HepG2 (cell line): Measurements from ENCODE around the gene NPTXR. TPM values are rescaled to one million over a fixed set of nuclear protein-coding genes. Genes with fewer than 3 reads are reported as not detected.

Source experiments
- ATAC-seq: fragments of 200-7000 bp; cut with Tn5 transposase; 3 replicates; pipeline ENCODE4 v1.9.1; 2020; ENCODE audit warnings: mild to moderate bottlenecking, moderate library complexity
- BruUV-seq: library from RNA; stranded (reverse); fragments of 400-500 nt; replicated peaks from 2 replicates; lab custom pipeline; 2021; lab: Mats Ljungman, UMichigan
- CTCF ChIA-PET: fragments of 300-600 bp; formaldehyde crosslinking; extraction: SDS; loops from one replicate; lab custom pipeline; 2021; ENCODE audit warnings: low total read pairs, inconsistent platforms, low intra/inter-chr PET ratio; lab: Yijun Ruan, JAX
- POLR2A ChIA-PET: fragments of 350-600 bp; sonication (Branson Sonifier 250); formaldehyde crosslinking; loops from one replicate; lab custom pipeline; 2020; ENCODE audit warnings: antibody characterized with exemption, inconsistent platforms; lab: Yijun Ruan, JAX
- DNase-seq: peaks from one replicate; pipeline ENCODE4 v3.0.0-alpha.2; 2015; ENCODE audit warnings: low spot score
- FAIRE-seq: peaks from 3 replicates; lab custom pipeline; 2011; peaks lifted over from hg19 to GRCh38; lab: Jason Lieb, UNC
- H2AFZ ChIP-seq: one replicate; pipeline ENCODE4 v1.6.1; 2011; ENCODE audit warnings: low read length, inconsistent platforms
- H3K27ac ChIP-seq: fragments of 300-600 bp; 3 replicates; pipeline ENCODE4 v1.8.0; 2011; ENCODE audit warnings: mixed run types, mild to moderate bottlenecking, mixed read lengths, low read length, inconsistent platforms; ENCODE audit not compliant: insufficient read depth; ENCODE audit errors: extremely low read length
- H3K27me3 ChIP-seq, 2 experiments: fragments of 200-600 bp in 1 of 2; 2 replicates in 1 of 2; 3 replicates in 1 of 2; pipeline versions ENCODE4 v1.6.0 to v1.8.0; 2011; ENCODE audit warnings: low read length in 2 of 2, mild to moderate bottlenecking in 2 of 2, moderate library complexity in 2 of 2, inconsistent platforms in 1 of 2; ENCODE audit not compliant: insufficient read depth in 2 of 2, control insufficient read depth in 1 of 2
- H3K36me3 ChIP-seq, 2 experiments: fragments of 200-600 bp in 1 of 2; replicated peaks in 1 of 2; 2 replicates in 1 of 2; 3 replicates in 1 of 2; pipeline versions ENCODE4 v1.5.1 to v1.8.0; 2011; ENCODE audit warnings: low read length in 2 of 2, inconsistent platforms in 1 of 2; ENCODE audit not compliant: insufficient read depth in 2 of 2, control insufficient read depth in 1 of 2
- H3K4me1 ChIP-seq: 2 replicates; pipeline ENCODE4 v1.5.1; 2012; ENCODE audit warnings: low read length, inconsistent platforms; ENCODE audit not compliant: insufficient read depth
- H3K4me2 ChIP-seq: 2 replicates; pipeline ENCODE4 v1.6.0; 2011; ENCODE audit warnings: low read depth, low read length, inconsistent platforms
- H3K4me3 ChIP-seq, 3 experiments: fragments of 200-600 bp in 1 of 3; sonication (generic), shearing (Covaris generic) in 1 of 3; replicated peaks in 1 of 3; 2 replicates each; pipeline ENCODE4 v1.5.1; 2011 to 2016; ENCODE audit warnings: low read length in 3 of 3, inconsistent platforms in 2 of 3, low read depth in 2 of 3, mild to moderate bottlenecking in 2 of 3, control low read depth in 1 of 3, mixed read lengths in 1 of 3; ENCODE audit not compliant: insufficient read depth in 1 of 3
- H3K79me2 ChIP-seq: one replicate; pipeline ENCODE4 v1.6.1; 2011; ENCODE audit warnings: low read length, inconsistent platforms; ENCODE audit not compliant: insufficient read depth
- H3K9ac ChIP-seq: 2 replicates; pipeline ENCODE4 v1.6.0; 2011; ENCODE audit warnings: mild to moderate bottlenecking, low read depth, low read length, inconsistent platforms; ENCODE audit not compliant: insufficient read depth
- H3K9me3 ChIP-seq: 2 replicates; pipeline ENCODE4 v1.5.1; 2012; ENCODE audit warnings: mild to moderate bottlenecking, low read length
- H4K20me1 ChIP-seq: 2 replicates; pipeline ENCODE4 v1.6.0; 2011; ENCODE audit warnings: inconsistent platforms, mild to moderate bottlenecking, low read length, moderate library complexity; ENCODE audit not compliant: insufficient read depth
- DNMT1 ChIP-seq: sonication (generic); formaldehyde crosslinking; IDR thresholded peaks from 2 replicates; pipeline ENCODE4 v1.5.1; 2020; ENCODE audit warnings: mild to moderate bottlenecking, missing genetic modification reagents
- JUN ChIP-seq: sonication (generic); formaldehyde crosslinking; IDR thresholded peaks from 2 replicates; pipeline ENCODE4 v1.4.0; 2020; ENCODE audit warnings: mild to moderate bottlenecking, missing genetic modification reagents
- MAF1 ChIP-seq: sonication (generic); formaldehyde crosslinking; IDR thresholded peaks from 2 replicates; pipeline ENCODE4 v1.5.0; 2020; ENCODE audit warnings: missing genetic modification reagents, borderline replicate concordance
- SOX6 ChIP-seq, 2 experiments: fragments of 450-650 bp in 1 of 2; sonication (generic) in 1 of 2; formaldehyde crosslinking in 1 of 2; IDR thresholded peaks; 2 replicates each; pipeline versions ENCODE4 v1.4.0 to v1.6.1; 2017 to 2020; ENCODE audit warnings: antibody characterized with exemption in 1 of 2, mild to moderate bottlenecking in 1 of 2, missing genetic modification reagents in 1 of 2
- ZBTB8A ChIP-seq: sonication (generic); formaldehyde crosslinking; IDR thresholded peaks from 2 replicates; pipeline ENCODE4 v1.4.0; 2020; ENCODE audit warnings: mild to moderate bottlenecking, low read depth, missing genetic modification reagents, borderline replicate concordance
- ZNF251 ChIP-seq: sonication (generic); formaldehyde crosslinking; IDR thresholded peaks from 2 replicates; pipeline ENCODE4 v1.9.0; 2021; ENCODE audit warnings: mild to moderate bottlenecking, missing genetic modification reagents
- ZNF274 ChIP-seq: sonication (generic); formaldehyde crosslinking; IDR thresholded peaks from 2 replicates; pipeline ENCODE4 v1.5.1; 2020; ENCODE audit warnings: mild to moderate bottlenecking, missing genetic modification reagents
- ZNF282 ChIP-seq: fragments of 450-650 bp; IDR thresholded peaks from 2 replicates; pipeline ENCODE4 v1.6.1; 2018; ENCODE audit not compliant: partially characterized antibody
- WGBS: methylation state at CpG from one replicate; pipeline ENCODE4 v1.1.6; 2017; ENCODE audit warnings: low lambda C conversion rate; 5-methylcytosine and 5-hydroxymethylcytosine counted together
- in situ Hi-C: cut with HindIII; loops from 2 replicates; pipeline ENCODE4 v1.10.0; 2017; ENCODE audit warnings: low pct_unique_long_range_greater_than_20kb; ENCODE audit not compliant: extremely low pct_ligation_motif_present
- intact Hi-C: fragments of 100-400 bp; cut with micrococcal nuclease; formaldehyde crosslinking; loops from one replicate; pipeline ENCODE4 v1.10.0; 2022; ENCODE audit not compliant: unreplicated experiment
- polyA plus RNA-seq, 8 experiments: library from polyadenylated mRNA; depleted of rRNA in 3 of 8; stranded (reverse) in 7 of 8; unstranded in 1 of 8; fragments of >200 nt; fragmentation: Illumina TruSeq in 4 of 8; extraction: Trizol in 4 of 8; gene quantifications; 2 replicates each; pipeline versions ENCODE4 v1.2.1 to v1.2.3, GENCODE V29; 2011 to 2016; ENCODE audit warnings: low read depth in 4 of 8, missing spikeins in 1 of 8, mixed read lengths in 1 of 8; ENCODE audit not compliant: insufficient read depth in 1 of 8
- total RNA-seq, 5 experiments: library from RNA; depleted of rRNA; stranded (reverse); fragments of >200 nt; fragmentation: Illumina TruSeq; extraction: Trizol; gene quantifications; 2 replicates each; pipeline ENCODE4 v1.2.3, GENCODE V29; 2016; ENCODE audit warnings: low read depth in 1 of 5
- TF ChIP-seq, protein P1 (sequence below): sonication (generic); formaldehyde crosslinking; IDR thresholded peaks from 2 replicates; pipeline ENCODE4 v1.4.0; 2020; ENCODE audit warnings: missing genetic modification reagents
- TF ChIP-seq, protein P2 (sequence below): sonication (generic); formaldehyde crosslinking; IDR thresholded peaks from 2 replicates; pipeline ENCODE4 v1.4.0; 2020; ENCODE audit warnings: mild to moderate bottlenecking, missing genetic modification reagents
- TF ChIP-seq, protein P3 (sequence below): sonication (generic); formaldehyde crosslinking; IDR thresholded peaks from 2 replicates; pipeline ENCODE4 v1.4.0; 2020; ENCODE audit warnings: missing genetic modification reagents
- TF ChIP-seq, protein P4 (sequence below): sonication (generic); formaldehyde crosslinking; IDR thresholded peaks from 2 replicates; pipeline ENCODE4 v1.4.0; 2020; ENCODE audit warnings: mild to moderate bottlenecking, low read depth, missing genetic modification reagents

Gene NPTXR
- total and polyA plus RNA-seq, 2 of the 13 experiments (the other 11 are each of a cell fraction or from before 2014, with no cell fraction given) = 2.6 to 4.8 TPM

DNA sequence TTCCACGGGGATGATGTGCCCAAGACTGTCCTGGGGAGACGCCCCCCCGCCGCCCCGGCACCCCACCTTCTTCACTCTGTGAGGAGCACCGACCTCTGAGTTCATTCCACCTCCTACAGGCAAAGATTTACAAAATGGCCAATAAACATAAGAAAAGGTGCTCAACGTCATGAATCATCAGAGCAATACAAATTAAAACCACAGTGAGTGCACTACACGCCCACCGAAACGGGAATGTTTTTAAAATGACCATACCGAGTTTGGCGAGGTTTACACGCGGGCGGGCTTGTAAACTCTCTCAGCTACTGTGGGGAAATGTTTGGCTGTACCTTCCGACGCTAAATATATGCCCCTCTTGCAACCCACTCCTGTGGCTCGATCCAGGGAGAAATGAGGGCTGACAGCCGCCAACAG, 7.9 kb downstream of the NPTXR start:
- H3K27ac ChIP-seq = no peak overlapping the region
- H3K9ac ChIP-seq = no peak overlapping the region
- no peak overlapping the region for H3K4me2 ChIP-seq
- TF ChIP-seq SOX6 (IDR thresholded peaks at IDR 0.05) = no peak
- no peak for TF ChIP-seq SOX6 (CRISPR knock-in tag; IDR thresholded peaks at IDR 0.05)
- TF ChIP-seq, protein P1, sequence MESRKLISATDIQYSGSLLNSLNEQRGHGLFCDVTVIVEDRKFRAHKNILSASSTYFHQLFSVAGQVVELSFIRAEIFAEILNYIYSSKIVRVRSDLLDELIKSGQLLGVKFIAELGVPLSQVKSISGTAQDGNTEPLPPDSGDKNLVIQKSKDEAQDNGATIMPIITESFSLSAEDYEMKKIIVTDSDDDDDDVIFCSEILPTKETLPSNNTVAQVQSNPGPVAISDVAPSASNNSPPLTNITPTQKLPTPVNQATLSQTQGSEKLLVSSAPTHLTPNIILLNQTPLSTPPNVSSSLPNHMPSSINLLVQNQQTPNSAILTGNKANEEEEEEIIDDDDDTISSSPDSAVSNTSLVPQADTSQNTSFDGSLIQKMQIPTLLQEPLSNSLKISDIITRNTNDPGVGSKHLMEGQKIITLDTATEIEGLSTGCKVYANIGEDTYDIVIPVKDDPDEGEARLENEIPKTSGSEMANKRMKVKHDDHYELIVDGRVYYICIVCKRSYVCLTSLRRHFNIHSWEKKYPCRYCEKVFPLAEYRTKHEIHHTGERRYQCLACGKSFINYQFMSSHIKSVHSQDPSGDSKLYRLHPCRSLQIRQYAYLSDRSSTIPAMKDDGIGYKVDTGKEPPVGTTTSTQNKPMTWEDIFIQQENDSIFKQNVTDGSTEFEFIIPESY (CRISPR knock-in tag) = no peak
- no peak for TF ChIP-seq MAF1 (CRISPR knock-in tag)
- no peak for TF ChIP-seq ZNF274 (CRISPR knock-in tag)
- TF ChIP-seq ZNF282 = no peak
- no peak for TF ChIP-seq JUN (CRISPR knock-in tag)
- TF ChIP-seq, protein P2, sequence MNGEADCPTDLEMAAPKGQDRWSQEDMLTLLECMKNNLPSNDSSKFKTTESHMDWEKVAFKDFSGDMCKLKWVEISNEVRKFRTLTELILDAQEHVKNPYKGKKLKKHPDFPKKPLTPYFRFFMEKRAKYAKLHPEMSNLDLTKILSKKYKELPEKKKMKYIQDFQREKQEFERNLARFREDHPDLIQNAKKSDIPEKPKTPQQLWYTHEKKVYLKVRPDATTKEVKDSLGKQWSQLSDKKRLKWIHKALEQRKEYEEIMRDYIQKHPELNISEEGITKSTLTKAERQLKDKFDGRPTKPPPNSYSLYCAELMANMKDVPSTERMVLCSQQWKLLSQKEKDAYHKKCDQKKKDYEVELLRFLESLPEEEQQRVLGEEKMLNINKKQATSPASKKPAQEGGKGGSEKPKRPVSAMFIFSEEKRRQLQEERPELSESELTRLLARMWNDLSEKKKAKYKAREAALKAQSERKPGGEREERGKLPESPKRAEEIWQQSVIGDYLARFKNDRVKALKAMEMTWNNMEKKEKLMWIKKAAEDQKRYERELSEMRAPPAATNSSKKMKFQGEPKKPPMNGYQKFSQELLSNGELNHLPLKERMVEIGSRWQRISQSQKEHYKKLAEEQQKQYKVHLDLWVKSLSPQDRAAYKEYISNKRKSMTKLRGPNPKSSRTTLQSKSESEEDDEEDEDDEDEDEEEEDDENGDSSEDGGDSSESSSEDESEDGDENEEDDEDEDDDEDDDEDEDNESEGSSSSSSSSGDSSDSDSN (CRISPR knock-in tag) = no peak
- TF ChIP-seq ZBTB8A (CRISPR knock-in tag) = no peak
- TF ChIP-seq ZNF251 (CRISPR knock-in tag) = no peak
- TF ChIP-seq DNMT1 (CRISPR knock-in tag) = no peak
- TF ChIP-seq, protein P3, sequence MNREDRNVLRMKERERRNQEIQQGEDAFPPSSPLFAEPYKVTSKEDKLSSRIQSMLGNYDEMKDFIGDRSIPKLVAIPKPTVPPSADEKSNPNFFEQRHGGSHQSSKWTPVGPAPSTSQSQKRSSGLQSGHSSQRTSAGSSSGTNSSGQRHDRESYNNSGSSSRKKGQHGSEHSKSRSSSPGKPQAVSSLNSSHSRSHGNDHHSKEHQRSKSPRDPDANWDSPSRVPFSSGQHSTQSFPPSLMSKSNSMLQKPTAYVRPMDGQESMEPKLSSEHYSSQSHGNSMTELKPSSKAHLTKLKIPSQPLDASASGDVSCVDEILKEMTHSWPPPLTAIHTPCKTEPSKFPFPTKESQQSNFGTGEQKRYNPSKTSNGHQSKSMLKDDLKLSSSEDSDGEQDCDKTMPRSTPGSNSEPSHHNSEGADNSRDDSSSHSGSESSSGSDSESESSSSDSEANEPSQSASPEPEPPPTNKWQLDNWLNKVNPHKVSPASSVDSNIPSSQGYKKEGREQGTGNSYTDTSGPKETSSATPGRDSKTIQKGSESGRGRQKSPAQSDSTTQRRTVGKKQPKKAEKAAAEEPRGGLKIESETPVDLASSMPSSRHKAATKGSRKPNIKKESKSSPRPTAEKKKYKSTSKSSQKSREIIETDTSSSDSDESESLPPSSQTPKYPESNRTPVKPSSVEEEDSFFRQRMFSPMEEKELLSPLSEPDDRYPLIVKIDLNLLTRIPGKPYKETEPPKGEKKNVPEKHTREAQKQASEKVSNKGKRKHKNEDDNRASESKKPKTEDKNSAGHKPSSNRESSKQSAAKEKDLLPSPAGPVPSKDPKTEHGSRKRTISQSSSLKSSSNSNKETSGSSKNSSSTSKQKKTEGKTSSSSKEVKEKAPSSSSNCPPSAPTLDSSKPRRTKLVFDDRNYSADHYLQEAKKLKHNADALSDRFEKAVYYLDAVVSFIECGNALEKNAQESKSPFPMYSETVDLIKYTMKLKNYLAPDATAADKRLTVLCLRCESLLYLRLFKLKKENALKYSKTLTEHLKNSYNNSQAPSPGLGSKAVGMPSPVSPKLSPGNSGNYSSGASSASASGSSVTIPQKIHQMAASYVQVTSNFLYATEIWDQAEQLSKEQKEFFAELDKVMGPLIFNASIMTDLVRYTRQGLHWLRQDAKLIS = no peak
- TF ChIP-seq, protein P4, sequence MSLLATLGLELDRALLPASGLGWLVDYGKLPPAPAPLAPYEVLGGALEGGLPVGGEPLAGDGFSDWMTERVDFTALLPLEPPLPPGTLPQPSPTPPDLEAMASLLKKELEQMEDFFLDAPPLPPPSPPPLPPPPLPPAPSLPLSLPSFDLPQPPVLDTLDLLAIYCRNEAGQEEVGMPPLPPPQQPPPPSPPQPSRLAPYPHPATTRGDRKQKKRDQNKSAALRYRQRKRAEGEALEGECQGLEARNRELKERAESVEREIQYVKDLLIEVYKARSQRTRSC (CRISPR knock-in tag) = no peak
- H3K4me1 ChIP-seq = peaks cover 22% of the 10 kb centered on the region
- POLR2A ChIA-PET = no interaction called here
- FAIRE-seq = no peak
- H3K27me3 ChIP-seq = no peaks in the 10 kb centered on the region
- DNase-seq = no peak
- no peak overlapping the region for H3K4me3 ChIP-seq
- no peaks in the 10 kb centered on the region for H3K36me3 ChIP-seq
- no peaks in the 10 kb centered on the region for H3K79me2 ChIP-seq
- H4K20me1 ChIP-seq = no peaks in the 10 kb centered on the region; the same call in 1 of the 2 replicates
- WGBS = 85% methylated on average over 19 of the region's 19 CpGs
- CTCF ChIA-PET = no interaction called here
- intact Hi-C loops = no loop called here
- BruUV-seq = no TSS peak
- in situ Hi-C loops = no loop called here
- no peak for ATAC-seq
- no peaks in the 10 kb centered on the region for H3K9me3 ChIP-seq
- no peak overlapping the region for H2AFZ ChIP-seq
